SK-N-SH treated with all-trans-retinoic acid at 6 μM for 48 hours (cell line): ENCODE results near the gene DBX1.

Experiments used
- ARNTL ChIP-seq: fragments of 450-650 bp; formaldehyde crosslinking; IDR thresholded peaks from 2 replicates; pipeline ENCODE4 v1.5.0; 2020; ENCODE audit warnings: low read depth, mild to moderate bottlenecking, moderate library complexity, borderline replicate concordance
- GLIS3 ChIP-seq: fragments of 250-450 bp; sonication (Bioruptor Pico); IDR thresholded peaks from 2 replicates; pipeline ENCODE4 v1.5.0; 2020; ENCODE audit warnings: mild to moderate bottlenecking, moderate library complexity
- OSR1 ChIP-seq: fragments of 250-450 bp; sonication (Bioruptor Pico); IDR thresholded peaks from 2 replicates; pipeline ENCODE4 v1.8.0; 2022; ENCODE audit warnings: moderate library complexity, mild to moderate bottlenecking, inconsistent platforms
- RARB ChIP-seq: fragments of 250-450 bp; sonication (Bioruptor Pico); IDR thresholded peaks from 2 replicates; pipeline ENCODE4 v1.8.0; 2021; ENCODE audit warnings: mild to moderate bottlenecking, moderate library complexity
- ZC3H10 ChIP-seq: fragments of 250-450 bp; sonication (Bioruptor Pico); IDR thresholded peaks from 2 replicates; pipeline ENCODE4 v1.5.1; 2021; ENCODE audit warnings: mild to moderate bottlenecking, moderate library complexity
- ZFP30 ChIP-seq: fragments of 450-650 bp; formaldehyde crosslinking; IDR thresholded peaks from 2 replicates; pipeline ENCODE4 v1.5.0; 2022; ENCODE audit warnings: mild to moderate bottlenecking, moderate library complexity
- ZNF70 ChIP-seq: fragments of 450-650 bp; formaldehyde crosslinking; IDR thresholded peaks from 2 replicates; pipeline ENCODE4 v1.5.0; 2020; ENCODE audit warnings: mild to moderate bottlenecking, moderate library complexity
- TF ChIP-seq, protein P1 (sequence below): fragments of 250-450 bp; sonication (Bioruptor Pico); IDR thresholded peaks from 2 replicates; pipeline ENCODE4 v1.8.0; 2020; ENCODE audit warnings: mild to moderate bottlenecking, moderate library complexity, borderline replicate concordance

GRCh38 chr11:20192641-20193040, 32.4 kb upstream of the DBX1 start:
- TF ChIP-seq OSR1 (CRISPR knock-in tag): no peak
- TF ChIP-seq ZC3H10: no peak
- TF ChIP-seq, protein P1, sequence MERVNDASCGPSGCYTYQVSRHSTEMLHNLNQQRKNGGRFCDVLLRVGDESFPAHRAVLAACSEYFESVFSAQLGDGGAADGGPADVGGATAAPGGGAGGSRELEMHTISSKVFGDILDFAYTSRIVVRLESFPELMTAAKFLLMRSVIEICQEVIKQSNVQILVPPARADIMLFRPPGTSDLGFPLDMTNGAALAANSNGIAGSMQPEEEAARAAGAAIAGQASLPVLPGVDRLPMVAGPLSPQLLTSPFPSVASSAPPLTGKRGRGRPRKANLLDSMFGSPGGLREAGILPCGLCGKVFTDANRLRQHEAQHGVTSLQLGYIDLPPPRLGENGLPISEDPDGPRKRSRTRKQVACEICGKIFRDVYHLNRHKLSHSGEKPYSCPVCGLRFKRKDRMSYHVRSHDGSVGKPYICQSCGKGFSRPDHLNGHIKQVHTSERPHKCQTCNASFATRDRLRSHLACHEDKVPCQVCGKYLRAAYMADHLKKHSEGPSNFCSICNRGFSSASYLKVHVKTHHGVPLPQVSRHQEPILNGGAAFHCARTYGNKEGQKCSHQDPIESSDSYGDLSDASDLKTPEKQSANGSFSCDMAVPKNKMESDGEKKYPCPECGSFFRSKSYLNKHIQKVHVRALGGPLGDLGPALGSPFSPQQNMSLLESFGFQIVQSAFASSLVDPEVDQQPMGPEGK (CRISPR knock-in tag): no peak
- no peak for TF ChIP-seq ARNTL (CRISPR knock-in tag)
- no peak for TF ChIP-seq RARB (CRISPR knock-in tag)
- no peak for TF ChIP-seq ZFP30
- TF ChIP-seq GLIS3 (CRISPR knock-in tag): no peak
- TF ChIP-seq ZNF70 (CRISPR knock-in tag): no peak
